AG20443 (cell line): ENCODE results near the gene SIVA1.
"Not testable (repeated sequence)": the region's sequence is repeated elsewhere in the genome, so short reads cannot be mapped to it uniquely, and the experiment has no call there.

Source experiments
- DNase-seq: peaks from one replicate; pipeline ENCODE4 v3.0.0; 2012; ENCODE audit warnings: low spot score, mixed read lengths

The SIVA1 gene

GRCh38 chr14:104721505-104722431 is 31.2 kb upstream of the SIVA1 start:
- DNase-seq: peak; percentile 45

GRCh38 chr14:104722938-104723650 is 29.9 kb upstream of the SIVA1 start:
- no peak for DNase-seq

- peak; percentile 94 for DNase-seq
Observed at GRCh38 chr14:104723651-104724406, 29.1 kb upstream of the SIVA1 start, which contains the start of gene ADSS1. Gene ADSS1 (plus strand): TSS chr14:104724229. CDS start chr14:104724271, 42 bp downstream.

- DNase-seq: peak; percentile 30
Observed at GRCh38 chr14:104724407-104724980, 28.5 kb upstream of the SIVA1 start.

GRCh38 chr14:104724981-104725771 is 27.8 kb upstream of the SIVA1 start:
- DNase-seq: peak; percentile 60

GRCh38 chr14:104725772-104726548 is 27.0 kb upstream of the SIVA1 start:
- DNase-seq: no peak

- no peak for DNase-seq
Observed at GRCh38 chr14:104726600-104727451, 26.1 kb upstream of the SIVA1 start.

GRCh38 chr14:104728631-104729030 is 24.3 kb upstream of the SIVA1 start:
- no peak for DNase-seq

GRCh38 chr14:104729176-104729834 is 23.6 kb upstream of the SIVA1 start:
- not testable (repeated sequence) for DNase-seq

- DNase-seq: no peak
Observed at GRCh38 chr14:104729835-104730181, 23.1 kb upstream of the SIVA1 start.

- DNase-seq: no peak
Observed at GRCh38 chr14:104730487-104730886, 22.5 kb upstream of the SIVA1 start.

GRCh38 chr14:104731320-104732294 is 21.3 kb upstream of the SIVA1 start:
- DNase-seq: no peak

- DNase-seq: no peak
Observed at GRCh38 chr14:104732355-104732804, 20.6 kb upstream of the SIVA1 start.

GRCh38 chr14:104732931-104733681 is 19.8 kb upstream of the SIVA1 start:
- no peak for DNase-seq

- no peak for DNase-seq
Observed at GRCh38 chr14:104734051-104734587, 18.8 kb upstream of the SIVA1 start.

GRCh38 chr14:104734601-104734990 is 18.4 kb upstream of the SIVA1 start:
- no peak for DNase-seq
